IPS DF 4.7 (cell line): Measurements from ENCODE around the gene YES1.
A peak's percentile ranks its signal among the peaks of the same experiment; 100 is the strongest.

Experiments used
- DNase-seq: peaks from one replicate; pipeline ENCODE4 v3.0.0-alpha.2; 2013; ENCODE audit warnings: low spot score; ENCODE audit errors: extremely low read depth

The YES1 gene

GRCh38 chr18:811892-812375 lies at the start of gene YES1:
YES1 (minus strand) TSS chr18:812242; CDS start chr18:756827, 55,415 bp downstream.
- DNase-seq, result no peak

DNA sequence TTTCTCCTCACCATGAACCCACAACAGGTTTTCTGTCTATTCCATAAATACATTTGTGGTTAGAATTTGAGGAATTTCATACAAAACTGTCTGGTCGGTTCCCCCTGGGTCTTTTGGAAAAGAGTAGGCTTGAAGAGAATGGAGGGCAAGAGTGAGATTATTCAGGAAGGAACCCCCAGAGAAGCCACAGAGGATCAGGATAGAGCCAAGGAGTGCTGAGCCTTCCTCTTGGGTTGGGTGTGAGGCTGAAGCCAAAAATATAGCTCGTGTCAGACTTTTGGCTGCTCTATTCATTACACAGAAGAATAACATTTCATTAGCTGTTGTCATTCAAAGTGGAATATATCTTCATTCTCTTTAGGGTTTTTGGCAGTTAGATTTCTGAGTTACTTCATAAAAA lies 45.9 kb upstream of the YES1 start:
- no peak for DNase-seq

DNA sequence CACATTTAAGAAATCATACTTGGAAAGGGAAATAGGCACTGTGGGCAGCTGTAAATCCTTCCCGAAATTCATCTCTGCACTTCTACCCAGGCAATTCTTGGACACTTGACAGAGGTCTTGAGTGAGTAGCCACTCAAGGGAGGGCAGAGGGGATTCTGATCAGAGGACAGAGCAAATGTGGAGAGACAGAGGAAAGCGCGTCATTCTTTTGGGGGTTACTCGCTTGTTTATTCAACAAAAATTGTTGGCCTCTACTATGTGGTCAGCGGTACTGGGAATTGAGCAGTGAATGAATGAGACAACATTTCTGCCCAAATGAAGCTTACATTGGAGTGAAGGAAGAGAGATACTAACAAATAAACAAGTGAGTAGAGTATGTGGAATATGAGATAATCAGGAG lies 41.4 kb upstream of the YES1 start:
- no peak for DNase-seq

DNA sequence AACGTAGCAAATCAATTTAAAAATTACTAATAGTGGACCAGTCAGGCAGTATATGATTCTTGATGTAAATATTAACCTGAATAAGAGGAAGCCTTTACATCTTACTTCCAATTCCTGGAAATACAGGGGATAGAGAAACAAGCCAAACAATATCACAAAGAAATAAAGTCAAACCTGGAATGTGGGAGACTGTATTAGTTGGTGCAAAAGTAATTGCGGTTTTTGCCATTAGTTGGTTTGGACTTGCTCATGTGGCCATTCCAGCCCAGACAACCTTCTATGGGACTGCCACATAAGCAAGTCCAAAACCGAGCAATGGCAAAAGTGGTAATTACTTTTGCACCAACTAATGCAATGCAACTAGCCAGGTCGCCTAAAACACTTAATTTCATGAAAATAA lies 38.9 kb upstream of the YES1 start:
- no peak for DNase-seq

GRCh38 chr18:849021-849420 lies 37.0 kb upstream of the YES1 start:
- DNase-seq, result no peak

GRCh38 chr18:848062-848861 lies 36.2 kb upstream of the YES1 start:
- DNase-seq, result no peak

GRCh38 chr18:845152-845819 lies 33.2 kb upstream of the YES1 start:
- DNase-seq, result no peak

DNA sequence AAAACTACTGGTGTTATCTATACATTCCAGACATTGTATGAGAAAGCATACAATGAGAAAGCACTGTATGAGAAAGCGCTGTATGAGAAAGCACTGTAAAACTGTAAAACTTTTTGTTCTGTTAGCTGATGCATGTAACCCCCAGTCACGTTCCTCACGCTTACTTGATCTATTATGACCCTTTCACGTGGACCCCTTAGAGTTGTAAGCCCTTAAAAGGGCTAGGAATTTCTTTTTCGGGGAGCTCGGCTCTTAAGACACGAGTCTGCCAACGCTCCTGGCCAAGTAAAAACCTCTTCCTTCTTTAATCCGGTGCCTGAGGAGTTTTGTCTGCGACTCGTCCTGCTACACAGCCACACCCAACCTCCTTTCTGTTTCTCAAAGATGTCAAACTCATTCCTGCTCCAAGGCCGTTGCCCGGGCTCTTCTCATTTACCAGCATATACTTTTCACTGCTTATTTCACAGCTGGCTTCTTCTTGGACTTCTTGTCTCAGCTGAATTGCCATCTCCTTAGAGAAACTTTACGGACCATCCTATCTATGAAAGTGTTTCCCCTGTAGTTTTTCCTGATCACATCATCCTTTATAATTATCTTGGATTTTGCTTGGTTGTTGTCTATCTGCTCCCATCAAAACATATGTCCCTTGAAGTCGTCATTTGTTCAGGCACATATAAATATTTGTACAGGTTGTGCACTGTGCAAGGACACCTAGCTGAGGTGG lies 29.8 kb upstream of the YES1 start:
- DNase-seq, result no peak

DNA sequence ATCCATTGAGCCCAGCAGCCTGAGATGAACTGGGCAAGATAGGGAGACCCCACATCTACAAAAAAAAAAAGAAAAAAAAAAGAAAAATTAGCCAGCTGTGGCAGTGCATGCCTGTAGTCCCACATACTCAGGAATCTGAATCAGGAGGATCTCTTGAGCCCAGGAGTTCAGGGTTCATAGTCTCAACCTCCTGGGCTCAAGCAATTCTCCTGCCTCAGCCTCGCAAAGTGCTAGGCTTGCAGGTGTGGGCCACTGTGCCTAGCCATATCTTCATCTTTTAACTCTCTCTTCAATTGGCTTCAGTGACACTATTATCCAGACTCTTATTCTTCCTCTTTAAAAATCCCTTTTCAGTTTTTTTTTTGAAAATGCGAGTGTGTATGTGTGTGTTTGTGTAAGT lies 28.5 kb upstream of the YES1 start:
- no peak for DNase-seq

- no peak for DNase-seq
These were observed 28.0 kb upstream of the YES1 start for GRCh38 chr18:840023-840408.

- no peak for DNase-seq
These were observed 27.4 kb upstream of the YES1 start for GRCh38 chr18:839224-840022.

- no peak for DNase-seq
These were observed 25.9 kb upstream of the YES1 start for GRCh38 chr18:837922-838321.

GRCh38 chr18:834082-834720 lies 22.2 kb upstream of the YES1 start:
- DNase-seq, result no peak

- DNase-seq, result no peak
These were observed 21.2 kb upstream of the YES1 start for GRCh38 chr18:833197-833596.

GRCh38 chr18:832085-832681 lies 20.1 kb upstream of the YES1 start:
- peak; percentile 81 for DNase-seq

GRCh38 chr18:830315-830901 lies 18.4 kb upstream of the YES1 start:
- DNase-seq, result peak; percentile 69

DNA sequence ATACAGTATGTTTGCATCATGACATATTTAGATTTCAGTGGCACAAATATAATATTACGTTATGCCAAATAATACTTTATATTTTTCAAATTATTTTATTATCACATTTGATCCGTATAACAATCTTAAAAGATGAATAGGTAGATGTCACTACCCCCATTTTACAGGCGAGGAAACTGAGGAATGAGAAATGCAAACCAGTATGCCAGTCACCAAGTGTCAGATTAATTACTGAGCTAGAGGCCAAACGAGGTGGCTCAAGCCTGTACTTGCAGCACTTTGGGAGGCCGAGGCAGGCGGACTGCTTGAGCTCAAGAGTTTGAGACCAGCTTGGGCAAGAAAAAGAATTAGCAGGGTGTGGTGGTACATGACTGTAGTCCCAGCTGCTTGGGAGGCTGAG lies 17.4 kb upstream of the YES1 start:
- DNase-seq, result no peak

GRCh38 chr18:827093-827677 lies 15.1 kb upstream of the YES1 start:
- DNase-seq, result no peak

- no peak for DNase-seq
These were observed 14.0 kb upstream of the YES1 start for GRCh38 chr18:825891-826585.
